Measurements from ENCODE around the gene THRB.

GRCh38 chr3:24344784-24345439 is 149.7 kb downstream of the THRB start:
- TF ChIP-seq CTCF (IDR thresholded peaks at IDR 0.05), result no peak
- TF ChIP-seq POLR2A (IDR thresholded peaks at IDR 0.05), result no peak
